Measurements from ENCODE around the gene BAIAP2. TPM values are rescaled to one million over a fixed set of nuclear protein-coding genes. Genes with fewer than 3 reads are reported as not detected.
A peak's percentile ranks its signal among the peaks of the same experiment; 100 is the strongest.

The BAIAP2 gene
- total and polyA plus RNA-seq, 2 donors (not counting 3 experiments of a cell fraction or from before 2014, with no cell fraction given), result 12.3 to 18.6 TPM

GRCh38 chr17:81142301-81143199, 107.6 kb downstream of the BAIAP2 start:
- Histone ChIP-seq H3K9me1 (replicated peaks; ENCODE audit: control insufficient read depth, extremely low read depth, insufficient read depth, low read length) (no peaks in the 10 kb centered on the region), H3K4me3 (replicated peaks in 1 of 3; ENCODE audit: insufficient read depth in 1 of 3, low read depth in 1 of 3, low read length in 3 of 3) (no peak overlapping the region), H3K9me3 (replicated peaks; ENCODE audit: control insufficient read depth, insufficient read depth, low read length) (no peaks in the 10 kb centered on the region), H3K9ac (replicated peaks; ENCODE audit: extremely low read depth, insufficient read depth, low read length) (no peak overlapping the region), H3K36me3 (ENCODE audit: control insufficient read depth in 2 of 2, extremely low read depth in 1 of 2, insufficient read depth in 2 of 2, low read length in 2 of 2) (no peaks in the 10 kb centered on the region), H3K27ac (ENCODE audit: insufficient read depth, low read depth, low read length) (no peak overlapping the region), H4K20me1 (replicated peaks; ENCODE audit: control insufficient read depth, extremely low read depth, insufficient read depth, low read length) (no peaks in the 10 kb centered on the region), H2AFZ (ENCODE audit: low read depth, low read length) (no peak overlapping the region), H3K4me1 (ENCODE audit: control insufficient read depth, extremely low read depth, insufficient read depth, low read length) (no peaks in the 10 kb centered on the region), H3K27me3 (ENCODE audit: control insufficient read depth in 2 of 2, insufficient read depth in 2 of 2, low read length in 2 of 2) (no peaks in the 10 kb centered on the region), H3K79me2 (ENCODE audit: control insufficient read depth, insufficient read depth, low read length) (no peaks in the 10 kb centered on the region), H3K4me2 (ENCODE audit: insufficient read depth, low read length) (no peak overlapping the region)
- DNase-seq (ENCODE audit: low read depth, low spot score) (peak; percentile 80), FAIRE-seq (peak; percentile 80)
- TF ChIP-seq EZH2 (IDR thresholded peaks at IDR 0.05; ENCODE audit: borderline replicate concordance, low read depth, low read length, severe bottlenecking) (no peak), CTCF (IDR thresholded peaks at IDR 0.05; ENCODE audit: extremely low read depth in 1 of 2, insufficient read depth in 1 of 2, low read depth in 1 of 2, low read length in 2 of 2) (peak; percentile 55 to 80), MAX (IDR thresholded peaks at IDR 0.05; ENCODE audit: insufficient read depth, insufficient read length) (no peak)
- ChIA-PET POLR2A (interaction anchor here (0.7 kb wide), 1 partner anchor 103 kb away, joined by 4 read pairs; no protein-coding TSS in a partner anchor), CTCF (interaction anchor here (0.6 to 7.0 kb wide), 26 partner anchors 9 to 342 kb away, joined by 3 to 91 read pairs (median 4); partner anchors contain the start of genes CEP131, NDUFAF8 and TEPSIN)
- dilution Hi-C loops (cut with MboI; ENCODE audit: extremely low pct_ligation_motif_present, low sequenced_read_pairs) (no loop called here), intact Hi-C loops (cut with micrococcal nuclease) (loop anchor here (1.0 kb wide), 3 partner anchors 47 to 99 kb away; no protein-coding TSS in a partner anchor)
- BruUV-seq (replicated peaks), result no TSS peak

Measured in endothelial cell of umbilical vein (primary cell).